ENCODE results near the gene B3GNT3. TPM values are rescaled to one million over a fixed set of nuclear protein-coding genes. Genes with fewer than 3 reads are reported as not detected.

B3GNT3 gene
- total RNA-seq, 1 experiment from 2014 or later: 22.2 TPM

Other genes starting within 250 kb of the B3GNT3 start
- 86.0 TPM for gene COLGALT1, start 239.5 kb upstream of the B3GNT3 start, total RNA-seq (2021; ENCODE audit: unreplicated experiment)
- 29.0 TPM for gene UNC13A, start 106.8 kb upstream of the B3GNT3 start, total RNA-seq (2021; ENCODE audit: unreplicated experiment)
- 80.8 TPM for gene MAP1S, start 75.7 kb upstream of the B3GNT3 start, total RNA-seq (2021; ENCODE audit: unreplicated experiment)
- gene FCHO1, start 43.7 kb upstream of the B3GNT3 start, total RNA-seq (2021; ENCODE audit: unreplicated experiment): 28.1 TPM
- 0.96 TPM for gene INSL3, start 26.4 kb downstream of the B3GNT3 start, total RNA-seq (2021; ENCODE audit: unreplicated experiment)
- 5.7 TPM for gene JAK3, start 52.8 kb downstream of the B3GNT3 start, total RNA-seq (2021; ENCODE audit: unreplicated experiment)
- 3,525 TPM for gene RPL18A, start 64.8 kb downstream of the B3GNT3 start, total RNA-seq (2021; ENCODE audit: unreplicated experiment)
- 0.59 TPM for gene SLC5A5, start 76.8 kb downstream of the B3GNT3 start, total RNA-seq (2021; ENCODE audit: unreplicated experiment)
- 177 TPM for gene CCDC124, start 137.9 kb downstream of the B3GNT3 start, total RNA-seq (2021; ENCODE audit: unreplicated experiment)
- 0.61 TPM for gene KCNN1, start 172.0 kb downstream of the B3GNT3 start, total RNA-seq (2021; ENCODE audit: unreplicated experiment)
- gene ARRDC2, start 213.0 kb downstream of the B3GNT3 start, total RNA-seq (2021; ENCODE audit: unreplicated experiment): 36.5 TPM

Measured in HCT116 (cell line).